ENCODE data around the gene DIS3L2. TPM values are rescaled to one million over a fixed set of nuclear protein-coding genes. Genes with fewer than 3 reads are reported as not detected.

DIS3L2 gene
- total and polyA plus RNA-seq, 2 of the 8 experiments (the other 6 are each of a cell fraction or from before 2014, with no cell fraction given) = 11.5 to 21.6 TPM

- Histone ChIP-seq H2BK20ac (ENCODE audit: low read length) (no peak overlapping the region), H4K5ac (ENCODE audit: insufficient read length, low read depth, low read length) (no peak overlapping the region), H3K23ac (ENCODE audit: insufficient read length) (no peak overlapping the region), H3K4me3 (ENCODE audit: extremely low read depth in 1 of 4, insufficient read depth in 2 of 4, low read depth in 3 of 4, low read length in 4 of 4) (no peak overlapping the region), H3K23me2 (ENCODE audit: low read depth, low read length) (no peaks in the 10 kb centered on the region; the same call in 1 of the 2 replicates), H3K27ac (ENCODE audit: low read depth, low read length) (no peak overlapping the region), H2BK12ac (ENCODE audit: low read depth, low read length) (no peak overlapping the region), H3K4ac (replicated peaks; ENCODE audit: insufficient read length, low read depth, low read length) (no peak overlapping the region), H3K79me1 (ENCODE audit: low read depth, low read length) (no peaks in the 10 kb centered on the region), H2BK15ac (ENCODE audit: low read length) (no peak overlapping the region), H3K36me3 (ENCODE audit: control insufficient read depth in 2 of 4, insufficient read depth in 4 of 4, low read length in 3 of 4) (no peaks in the 10 kb centered on the region), H2AK5ac (ENCODE audit: low read depth, low read length) (no peak overlapping the region), H3K4me1 (replicated peaks in 1 of 4; ENCODE audit: control insufficient read depth in 3 of 4, insufficient read depth in 4 of 4, low read length in 3 of 4) (no peaks in the 10 kb centered on the region), H3K4me2 (ENCODE audit: insufficient read depth in 1 of 2, low read depth in 2 of 2, low read length in 2 of 2) (no peak overlapping the region), H2BK5ac (ENCODE audit: low read depth, low read length) (no peak overlapping the region), H3K9me3 (ENCODE audit: insufficient read depth in 2 of 2, low read depth in 1 of 2, low read length in 1 of 2) (no peaks in the 10 kb centered on the region), H4K8ac (ENCODE audit: extremely low read depth, insufficient read depth, low read length) (no peak overlapping the region), H3K79me2 (ENCODE audit: control insufficient read depth in 1 of 2, insufficient read depth in 2 of 2, low read length in 2 of 2) (no peaks in the 10 kb centered on the region), H3K18ac (ENCODE audit: extremely low read depth, low read length) (no peak overlapping the region), H3K56ac (replicated peaks; ENCODE audit: insufficient read length, low read depth, low read length) (no peak overlapping the region), H3K14ac (ENCODE audit: insufficient read length) (no peak overlapping the region), H3K9ac (replicated peaks in 1 of 4; ENCODE audit: extremely low read depth in 1 of 4, low read depth in 3 of 4, low read length in 3 of 4) (no peak overlapping the region), H3K27me3 (replicated peaks in 1 of 4; ENCODE audit: control insufficient read depth in 3 of 4, extremely low read depth in 1 of 4, insufficient read depth in 3 of 4, low read length in 3 of 4) (no peaks in the 10 kb centered on the region), H4K91ac (replicated peaks; ENCODE audit: insufficient read length, low read length) (no peak overlapping the region), H2AFZ (ENCODE audit: low read length) (no peak overlapping the region), H4K20me1 (replicated peaks in 1 of 2; ENCODE audit: control insufficient read depth in 1 of 2, insufficient read depth in 2 of 2, low read length in 2 of 2) (no peaks in the 10 kb centered on the region), H2BK120ac (replicated peaks; ENCODE audit: low read depth, low read length) (no peak overlapping the region)
- 87% methylated on average over 5 of the region's 5 CpGs; no CpG with 5 or more reads in 1 of the 2 experiments for WGBS, 2 experiments (ENCODE audit: extremely low coverage in 1 of 2, insufficient coverage in 1 of 2, insufficient read length in 1 of 2, insufficient replicate concordance in 2 of 2, low coverage in 1 of 2, low lambda C conversion rate in 2 of 2, missing lambda C conversion rate in 1 of 2)
- DNase-seq (ENCODE audit: low read depth in 1 of 2, low spot score in 2 of 2) (no peak), FAIRE-seq (no peak)
- POLR2A ChIA-PET (ENCODE audit: partially characterized antibody) = no interaction called here
- CTCF ChIA-PET (ENCODE audit: partially characterized antibody) = interaction anchor here (1.0 kb wide), 1 partner anchor 108 kb away, joined by 3 read pairs; no protein-coding TSS in a partner anchor
- TF ChIP-seq CREB1 (IDR thresholded peaks at IDR 0.05) (no peak), HDAC6 (IDR thresholded peaks at IDR 0.05; ENCODE audit: low read depth, low read length) (no peak), TAF7 (optimal IDR thresholded peaks at IDR 0.05; ENCODE audit: borderline replicate concordance, low read depth, low read length) (no peak), KDM1A (IDR thresholded peaks at IDR 0.05; ENCODE audit: borderline replicate concordance, low read length) (no peak), POLR2A (IDR thresholded peaks at IDR 0.05; ENCODE audit: control extremely low read depth in 1 of 2, low read depth in 2 of 2, low read length in 2 of 2) (no peak), EP300 (IDR thresholded peaks at IDR 0.05; ENCODE audit: borderline replicate concordance in 1 of 2, low read depth in 2 of 2, low read length in 2 of 2) (no peak), SP4 (IDR thresholded peaks at IDR 0.05; ENCODE audit: low read length) (no peak), MAX (IDR thresholded peaks at IDR 0.05) (no peak), ATF2 (IDR thresholded peaks at IDR 0.05; ENCODE audit: low read length) (no peak), SIN3A (conservative IDR thresholded peaks at IDR 0.05 in 1 of 2, IDR thresholded peaks at IDR 0.05 in 1 of 2; ENCODE audit: low read depth in 1 of 2, low read length in 2 of 2) (no peak), EGR1 (IDR thresholded peaks at IDR 0.05; ENCODE audit: borderline replicate concordance, low read depth, low read length) (no peak), ATF3 (IDR thresholded peaks at IDR 0.05; ENCODE audit: insufficient read depth, low read depth, low read length) (no peak)
Observed at GRCh38 chr2:232214053-232214452, 252.5 kb downstream of the DIS3L2 start.

Measured in H1 (cell line).